Measurements from ENCODE around the gene ZNF618. TPM values are rescaled to one million over a fixed set of nuclear protein-coding genes. Genes with fewer than 3 reads are reported as not detected.

ZNF618 gene
- total RNA-seq, 1 donor from 2014 or later, result 51.5 TPM

GRCh38 chr9:114029311-114030170, 153.4 kb downstream of the ZNF618 start:
- TF ChIP-seq CTCF (conservative IDR thresholded peaks at IDR 0.05), result no peak
- no peaks in the 10 kb centered on the region for H3K27me3 Mint-ChIP-seq
- no peak overlapping the region for H3K4me3 Mint-ChIP-seq
- H3K9me3 Mint-ChIP-seq, result no peaks in the 10 kb centered on the region
- H3K27ac Mint-ChIP-seq, result no peak overlapping the region
- DNase-seq (ENCODE audit: extremely low spot score, unreplicated experiment), result no peak
- H3K36me3 Mint-ChIP-seq, result peaks cover 26% of the 10 kb centered on the region
- H3K4me1 Mint-ChIP-seq (ENCODE audit: unreplicated experiment), result no peaks in the 10 kb centered on the region

GRCh38 chr9:114030364-114030763, 154.3 kb downstream of the ZNF618 start:
- Mint-ChIP-seq H3K4me1 (ENCODE audit: unreplicated experiment) (no peaks in the 10 kb centered on the region), H3K36me3 (peaks cover 19% of the 10 kb centered on the region), H3K27me3 (no peaks in the 10 kb centered on the region), H3K9me3 (no peaks in the 10 kb centered on the region), H3K4me3 (no peak overlapping the region), H3K27ac (no peak overlapping the region)
- TF ChIP-seq CTCF (conservative IDR thresholded peaks at IDR 0.05), result no peak
- DNase-seq (ENCODE audit: extremely low spot score, unreplicated experiment), result no peak

- Mint-ChIP-seq H3K27me3 (no peaks in the 10 kb centered on the region), H3K9me3 (no peaks in the 10 kb centered on the region), H3K4me1 (ENCODE audit: unreplicated experiment) (no peaks in the 10 kb centered on the region), H3K36me3 (peaks cover 12% of the 10 kb centered on the region), H3K27ac (no peak overlapping the region), H3K4me3 (no peak overlapping the region)
- TF ChIP-seq CTCF (conservative IDR thresholded peaks at IDR 0.05), result no peak
- no peak for DNase-seq (ENCODE audit: extremely low spot score, unreplicated experiment)
Observed at GRCh38 chr9:114031037-114031630, 155.0 kb downstream of the ZNF618 start.

GRCh38 chr9:114031948-114032840, 156.1 kb downstream of the ZNF618 start:
- TF ChIP-seq CTCF (conservative IDR thresholded peaks at IDR 0.05), result no peak

GRCh38 chr9:114033397-114034103, 157.4 kb downstream of the ZNF618 start:
- Mint-ChIP-seq H3K27ac (no peak overlapping the region), H3K4me3 (no peak overlapping the region), H3K36me3 (peaks cover 14% of the 10 kb centered on the region), H3K9me3 (no peaks in the 10 kb centered on the region), H3K4me1 (ENCODE audit: unreplicated experiment) (no peaks in the 10 kb centered on the region), H3K27me3 (no peaks in the 10 kb centered on the region)
- TF ChIP-seq CTCF (conservative IDR thresholded peaks at IDR 0.05), result peak; percentile 72
- DNase-seq (ENCODE audit: extremely low spot score, unreplicated experiment), result peak; percentile 67

More at GRCh38 chr9:114031948-114032840, 156.1 kb downstream of the ZNF618 start:
- Mint-ChIP-seq H3K27ac (peak overlapping the region; percentile 26), H3K9me3 (no peaks in the 10 kb centered on the region), H3K27me3 (no peaks in the 10 kb centered on the region), H3K4me3 (no peak overlapping the region), H3K36me3 (peaks cover 13% of the 10 kb centered on the region), H3K4me1 (ENCODE audit: unreplicated experiment) (no peaks in the 10 kb centered on the region)
- DNase-seq (ENCODE audit: extremely low spot score, unreplicated experiment), result no peak

Measured in type B pancreatic cell (in vitro differentiated cells).